HG02884 (cell line): ENCODE data around the gene PRKCE.

Experiments used
- ATAC-seq: cut with Tn5 transposase; IDR thresholded peaks from one replicate; pipeline ENCODE4 v1.9.1; 2021; ENCODE audit warnings: mild to moderate bottlenecking, moderate library complexity; ENCODE audit not compliant: unreplicated experiment

PRKCE gene

GRCh38 chr2:46062637-46063412 lies 411.4 kb downstream of the PRKCE start:
- no peak for ATAC-seq

GRCh38 chr2:46064396-46064795 lies 412.9 kb downstream of the PRKCE start:
- ATAC-seq = no peak

GRCh38 chr2:46065152-46065551 lies 413.7 kb downstream of the PRKCE start:
- no peak for ATAC-seq

- ATAC-seq = no peak
Observed at GRCh38 chr2:46066116-46066515, 414.6 kb downstream of the PRKCE start.

GRCh38 chr2:46066601-46067000 lies 415.1 kb downstream of the PRKCE start:
- ATAC-seq = no peak

- ATAC-seq = no peak
Observed at GRCh38 chr2:46067062-46067461, 415.6 kb downstream of the PRKCE start.

GRCh38 chr2:46067501-46068305 lies 416.2 kb downstream of the PRKCE start:
- ATAC-seq = no peak

GRCh38 chr2:46068636-46069035 lies 417.2 kb downstream of the PRKCE start:
- ATAC-seq = no peak

- ATAC-seq = no peak
Observed at GRCh38 chr2:46071074-46071473, 419.6 kb downstream of the PRKCE start.

GRCh38 chr2:46072101-46072820 lies 420.8 kb downstream of the PRKCE start:
- no peak for ATAC-seq

- no peak for ATAC-seq
Observed at GRCh38 chr2:46073540-46074046, 422.1 kb downstream of the PRKCE start.

- ATAC-seq = no peak
Observed at GRCh38 chr2:46074501-46074900, 423.0 kb downstream of the PRKCE start.

- no peak for ATAC-seq
Observed at GRCh38 chr2:46075848-46076247, 424.4 kb downstream of the PRKCE start.

GRCh38 chr2:46076251-46076650 lies 424.8 kb downstream of the PRKCE start:
- ATAC-seq = no peak

- no peak for ATAC-seq
Observed at GRCh38 chr2:46076875-46077274, 425.4 kb downstream of the PRKCE start.

- no peak for ATAC-seq
Observed at GRCh38 chr2:46077522-46078107, 426.1 kb downstream of the PRKCE start.

- ATAC-seq = no peak
Observed at GRCh38 chr2:46079985-46080560, 428.6 kb downstream of the PRKCE start.

- ATAC-seq = no peak
Observed at GRCh38 chr2:46082531-46083485, 431.3 kb downstream of the PRKCE start.

GRCh38 chr2:46086578-46087070 lies 435.1 kb downstream of the PRKCE start:
- ATAC-seq = no peak
